Ishikawa (cell line): Measurements from ENCODE around the gene BUD31.

Experiments
- CEBPB ChIP-seq: IDR thresholded peaks from 2 replicates; pipeline ENCODE4 v1.6.1; 2012
- CREB1 ChIP-seq: IDR thresholded peaks from 2 replicates; pipeline ENCODE4 v1.6.1; 2012; ENCODE audit warnings: low read depth
- EGR1 ChIP-seq: IDR thresholded peaks from 2 replicates; pipeline ENCODE4 v1.6.1; 2012
- EP300 ChIP-seq: IDR thresholded peaks from 2 replicates; pipeline ENCODE4 v1.6.1; 2012; ENCODE audit warnings: borderline replicate concordance
- MAX ChIP-seq: IDR thresholded peaks from 2 replicates; pipeline ENCODE4 v1.6.1; 2012
- NFIC ChIP-seq: IDR thresholded peaks from 2 replicates; pipeline ENCODE4 v1.6.1; 2012
- RAD21 ChIP-seq: IDR thresholded peaks from 2 replicates; pipeline ENCODE4 v1.6.1; 2012; ENCODE audit warnings: low read depth
- TAF1 ChIP-seq: IDR thresholded peaks from 2 replicates; pipeline ENCODE4 v1.6.1; 2012; ENCODE audit warnings: low read depth, mild to moderate bottlenecking
- TCF12 ChIP-seq: IDR thresholded peaks from 2 replicates; pipeline ENCODE4 v1.6.1; 2012; ENCODE audit warnings: low read depth
- YY1 ChIP-seq: IDR thresholded peaks from 2 replicates; pipeline ENCODE4 v1.6.1; 2012; ENCODE audit warnings: low read depth
- TF ChIP-seq, protein P1 (sequence below): IDR thresholded peaks from 2 replicates; pipeline ENCODE4 v1.6.1; 2012

DNA sequence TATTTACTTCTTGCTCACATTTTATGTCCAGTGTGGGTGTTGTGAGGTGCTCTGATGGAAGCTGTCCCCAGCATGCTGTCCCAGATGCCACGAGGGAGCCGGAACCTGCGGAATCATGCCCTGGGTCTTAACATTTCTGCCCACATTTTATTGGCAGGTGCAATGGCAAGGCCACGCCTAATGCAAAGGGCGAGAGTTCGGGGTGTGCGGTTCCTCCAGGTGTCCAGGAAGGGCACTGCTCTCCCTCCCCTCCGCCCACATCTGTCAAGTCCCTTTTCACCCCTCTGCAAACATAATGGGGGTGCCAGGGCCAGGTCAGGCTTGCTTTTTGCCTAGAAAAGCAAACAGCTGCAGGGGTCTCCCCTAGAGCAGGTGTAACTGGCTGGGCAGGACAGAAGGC, 16.7 kb upstream of the BUD31 start:
- TF ChIP-seq YY1 (no peak), TAF1 (no peak), RAD21 (no peak), EGR1 (no peak), CREB1 (no peak), TCF12 (no peak), MAX (no peak), CEBPB (no peak), EP300 (no peak), NFIC (no peak)
- TF ChIP-seq, protein P1, sequence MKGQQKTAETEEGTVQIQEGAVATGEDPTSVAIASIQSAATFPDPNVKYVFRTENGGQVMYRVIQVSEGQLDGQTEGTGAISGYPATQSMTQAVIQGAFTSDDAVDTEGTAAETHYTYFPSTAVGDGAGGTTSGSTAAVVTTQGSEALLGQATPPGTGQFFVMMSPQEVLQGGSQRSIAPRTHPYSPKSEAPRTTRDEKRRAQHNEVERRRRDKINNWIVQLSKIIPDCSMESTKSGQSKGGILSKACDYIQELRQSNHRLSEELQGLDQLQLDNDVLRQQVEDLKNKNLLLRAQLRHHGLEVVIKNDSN: no peak
